PFSK-1 (cell line): ENCODE measurements around the gene CER1.

Experiments used
- POLR2AphosphoS5 ChIP-seq: IDR thresholded peaks from 2 replicates; pipeline ENCODE4 v1.6.1; 2012; ENCODE audit warnings: low read depth, mild to moderate bottlenecking, control low read depth, low read length, moderate library complexity
- SIN3A ChIP-seq: IDR thresholded peaks from 2 replicates; pipeline ENCODE4 v1.6.1; 2012; ENCODE audit warnings: mild to moderate bottlenecking, low read length, moderate library complexity, borderline replicate concordance; ENCODE audit not compliant: insufficient read depth
- TAF1 ChIP-seq: IDR thresholded peaks from 2 replicates; pipeline ENCODE4 v1.6.1; 2012; ENCODE audit warnings: low read length, control low read depth, borderline replicate concordance; ENCODE audit not compliant: insufficient read depth
- TF ChIP-seq, protein P1 (sequence below), 2 experiments: IDR thresholded peaks; 2 replicates each; pipeline versions ENCODE4 v1.6.1 to v1.8.0; 2011 to 2012; ENCODE audit warnings: low read depth in 2 of 2, low read length in 2 of 2, control low read depth in 1 of 2, inconsistent platforms in 1 of 2, mild to moderate bottlenecking in 1 of 2, moderate library complexity in 1 of 2; ENCODE audit not compliant: insufficient read depth in 1 of 2

DNA sequence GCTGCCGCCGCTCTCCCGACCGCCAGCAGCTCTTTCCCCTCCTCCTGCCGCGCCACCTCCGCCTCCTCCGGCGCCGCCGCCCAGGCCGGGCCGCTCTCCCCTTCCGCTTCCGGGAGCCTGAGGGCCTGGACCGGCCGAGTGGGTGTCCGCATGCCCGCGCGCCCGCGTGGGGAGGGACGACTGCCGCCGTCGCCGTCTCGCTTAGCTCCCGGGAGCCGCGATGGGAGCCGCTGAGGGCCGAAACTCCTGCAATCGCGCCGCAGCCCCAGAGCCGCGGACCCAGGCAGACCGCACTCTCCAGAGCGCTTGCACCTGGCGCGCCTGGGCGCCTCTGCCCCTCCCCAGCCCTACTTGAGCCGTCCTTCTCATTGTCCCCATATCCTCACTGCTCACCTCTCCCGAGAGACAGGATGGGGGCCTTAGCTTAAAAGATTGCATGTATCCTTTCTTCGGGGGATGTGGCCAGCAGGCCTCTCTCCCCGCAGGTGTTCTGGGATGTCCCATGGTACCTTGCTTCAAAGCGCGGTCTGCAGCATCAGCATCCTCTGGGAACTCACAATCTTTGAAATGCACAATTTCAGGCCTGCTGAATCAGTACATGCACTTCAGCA, 29.2 kb downstream of the CER1 start, which contains the start of gene ZDHHC21:
- TF ChIP-seq SIN3A (no peak), TAF1 (peak; percentile 43; the same call in 1 of the 2 replicates), POLR2AphosphoS5 (0 out of 2 replicates have a peak, but pooled peaks have one; percentile 41)
- TF ChIP-seq, protein P1, sequence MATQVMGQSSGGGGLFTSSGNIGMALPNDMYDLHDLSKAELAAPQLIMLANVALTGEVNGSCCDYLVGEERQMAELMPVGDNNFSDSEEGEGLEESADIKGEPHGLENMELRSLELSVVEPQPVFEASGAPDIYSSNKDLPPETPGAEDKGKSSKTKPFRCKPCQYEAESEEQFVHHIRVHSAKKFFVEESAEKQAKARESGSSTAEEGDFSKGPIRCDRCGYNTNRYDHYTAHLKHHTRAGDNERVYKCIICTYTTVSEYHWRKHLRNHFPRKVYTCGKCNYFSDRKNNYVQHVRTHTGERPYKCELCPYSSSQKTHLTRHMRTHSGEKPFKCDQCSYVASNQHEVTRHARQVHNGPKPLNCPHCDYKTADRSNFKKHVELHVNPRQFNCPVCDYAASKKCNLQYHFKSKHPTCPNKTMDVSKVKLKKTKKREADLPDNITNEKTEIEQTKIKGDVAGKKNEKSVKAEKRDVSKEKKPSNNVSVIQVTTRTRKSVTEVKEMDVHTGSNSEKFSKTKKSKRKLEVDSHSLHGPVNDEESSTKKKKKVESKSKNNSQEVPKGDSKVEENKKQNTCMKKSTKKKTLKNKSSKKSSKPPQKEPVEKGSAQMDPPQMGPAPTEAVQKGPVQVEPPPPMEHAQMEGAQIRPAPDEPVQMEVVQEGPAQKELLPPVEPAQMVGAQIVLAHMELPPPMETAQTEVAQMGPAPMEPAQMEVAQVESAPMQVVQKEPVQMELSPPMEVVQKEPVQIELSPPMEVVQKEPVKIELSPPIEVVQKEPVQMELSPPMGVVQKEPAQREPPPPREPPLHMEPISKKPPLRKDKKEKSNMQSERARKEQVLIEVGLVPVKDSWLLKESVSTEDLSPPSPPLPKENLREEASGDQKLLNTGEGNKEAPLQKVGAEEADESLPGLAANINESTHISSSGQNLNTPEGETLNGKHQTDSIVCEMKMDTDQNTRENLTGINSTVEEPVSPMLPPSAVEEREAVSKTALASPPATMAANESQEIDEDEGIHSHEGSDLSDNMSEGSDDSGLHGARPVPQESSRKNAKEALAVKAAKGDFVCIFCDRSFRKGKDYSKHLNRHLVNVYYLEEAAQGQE (IDR thresholded peaks at IDR 0.05; ENCODE audit: insufficient read depth in 1 of 2, low read depth in 2 of 2, low read length in 2 of 2) = no peak
